Activated B cell treated with CpG ODN at 0.5 μM for 24 hours (primary cell): ENCODE measurements around the gene EIF5B. TPM values are rescaled to one million over a fixed set of nuclear protein-coding genes. Genes with fewer than 3 reads are reported as not detected.
A peak's percentile ranks its signal among the peaks of the same experiment; 100 is the strongest.

ENCODE experiments used
- ATAC-seq: fragments of 200-7000 bp; cut with Tn5 transposase; one replicate; pipeline ENCODE4 v1.10.0; 2021; ENCODE audit warnings: low read depth, mild to moderate bottlenecking, moderate library complexity
- CTCF ChIA-PET: fragments of 350-600 bp; sonication (Branson Sonifier 250); formaldehyde crosslinking; loops from one replicate; lab custom pipeline; 2021; ENCODE audit warnings: antibody characterized with exemption; lab: Charles Lee
- POLR2A ChIA-PET: fragments of 350-600 bp; sonication (Branson Sonifier 250); formaldehyde crosslinking; loops from one replicate; lab custom pipeline; 2021; ENCODE audit warnings: antibody characterized with exemption; lab: Charles Lee
- DNase-seq: peaks from one replicate; pipeline ENCODE4 v3.0.0; 2022
- H3K27ac Mint-ChIP-seq: one replicate; pipeline ENCODE4 v1.8.0; 2020; ENCODE audit warnings: mixed read lengths
- H3K27me3 Mint-ChIP-seq: one replicate; pipeline ENCODE4 v1.8.0; 2021; ENCODE audit warnings: mixed read lengths
- H3K36me3 Mint-ChIP-seq: one replicate; pipeline ENCODE4 v1.8.0; 2021; ENCODE audit warnings: low read depth, mixed read lengths
- H3K4me1 Mint-ChIP-seq: one replicate; pipeline ENCODE4 v1.8.0; 2021; ENCODE audit warnings: mixed read lengths
- H3K4me3 Mint-ChIP-seq: one replicate; pipeline ENCODE4 v1.8.0; 2020; ENCODE audit warnings: mild to moderate bottlenecking, mixed read lengths
- H3K9me3 Mint-ChIP-seq: one replicate; pipeline ENCODE4 v1.8.0; 2020; ENCODE audit warnings: mixed read lengths
- CTCF ChIP-seq: fragments of 200-600 bp; IDR thresholded peaks from one replicate; pipeline ENCODE4 v1.8.0; 2022; ENCODE audit warnings: antibody characterized with exemption, mild to moderate bottlenecking
- intact Hi-C: fragments of 100-400 bp; cut with micrococcal nuclease; formaldehyde crosslinking; loops from one replicate; pipeline ENCODE4 v1.15.1; 2024
- total RNA-seq: library from RNA; stranded (reverse); gene quantifications from 2 replicates; pipeline ENCODE4 v1.2.3, GENCODE V29; 2022

The EIF5B gene
- total RNA-seq, 1 donor from 2014 or later = 55.0 TPM

- ChIA-PET POLR2A (no interaction called here), CTCF (no interaction called here)
Measured at GRCh38 chr2:99325384-99325783, 11.8 kb upstream of the EIF5B start.

GRCh38 chr2:99335911-99336803 is 1.0 kb upstream of the EIF5B start, which contains the start of gene TXNDC9:
TSS of gene TXNDC9 (minus strand) at chr2:99336333. CDS start at chr2:99333210, 3,123 bp downstream.
- ChIA-PET CTCF (interaction anchor here (0.9 to 2.9 kb wide), 3 partner anchors 154 to 195 kb away, joined by 3 to 18 read pairs (median 3); partner anchors contain the start of gene REV1), POLR2A (interaction anchor here (0.6 to 3.6 kb wide), 14 partner anchors 149 to 1690 kb away, joined by 3 to 37 read pairs (median 4); partner anchors contain the start of genes C2orf15, COX5B, LIPT1 and MITD1)
- Mint-ChIP-seq H3K9me3 (no peaks in the 10 kb centered on the region), H3K36me3 (peaks cover 20% of the 10 kb centered on the region), H3K27ac (no peak within 1 kb of the TSS), H3K27me3 (no peaks in the 10 kb centered on the region), H3K4me3 (no peak within 1 kb of the TSS), H3K4me1 (peaks cover 24% of the 10 kb centered on the region)
- intact Hi-C loops = loop anchor here (1.0 to 5.0 kb wide), 10 partner anchors 155 to 1917 kb away; partner anchors contain the start of genes AFF3, C2orf15, CNOT11 and COA5
- DNase-seq (peak; percentile 96), ATAC-seq (peak; percentile 71)
- no peak for TF ChIP-seq CTCF

More at GRCh38 chr2:99325384-99325783, 11.8 kb upstream of the EIF5B start:
- intact Hi-C loops = no loop called here
- ATAC-seq (no peak), DNase-seq (no peak)
- no peaks in the 10 kb centered on the region for H3K9me3 Mint-ChIP-seq
- H3K4me3 Mint-ChIP-seq = no peak overlapping the region
- no peak overlapping the region for H3K27ac Mint-ChIP-seq
- no peaks in the 10 kb centered on the region for H3K27me3 Mint-ChIP-seq
- H3K4me1 Mint-ChIP-seq = no peaks in the 10 kb centered on the region
- no peak for TF ChIP-seq CTCF
- H3K36me3 Mint-ChIP-seq = peaks cover 75% of the 10 kb centered on the region

GRCh38 chr2:99336804-99337112 is 431 bp upstream of the EIF5B start:
- Mint-ChIP-seq H3K4me1 (peaks cover 25% of the 10 kb centered on the region), H3K4me3 (no peak overlapping the region)

GRCh38 chr2:99338029-99338585 is 918 bp downstream of the EIF5B start:
- POLR2A ChIA-PET = interaction anchor here (1.1 to 3.6 kb wide), 6 partner anchors 10 to 197 kb away, joined by 5 to 37 read pairs (median 19); partner anchors contain the start of genes C2orf15, LIPT1, MITD1 and MRPL30
- CTCF ChIA-PET = interaction anchor here (2.9 kb wide), 1 partner anchor 152 kb away, joined by 18 read pairs; the partner anchor contains the start of gene REV1

More at GRCh38 chr2:99336804-99337112, 431 bp upstream of the EIF5B start:
- ChIA-PET POLR2A (interaction anchor here (0.6 to 3.6 kb wide), 11 partner anchors 148 to 1690 kb away, joined by 3 to 37 read pairs (median 5); partner anchors contain the start of genes C2orf15, COX5B, LIPT1 and MITD1), CTCF (interaction anchor here (0.9 to 2.9 kb wide), 3 partner anchors 153 to 196 kb away, joined by 3 to 18 read pairs (median 3); partner anchors contain the start of gene REV1)
- intact Hi-C loops = loop anchor here (1.0 to 5.0 kb wide), 14 partner anchors 10 to 1916 kb away; partner anchors contain the start of genes AFF3, C2orf15, CNOT11 and COA5
- ATAC-seq = peak; percentile 6
- Mint-ChIP-seq H3K9me3 (no peaks in the 10 kb centered on the region), H3K36me3 (peaks cover 17% of the 10 kb centered on the region), H3K27me3 (no peaks in the 10 kb centered on the region), H3K27ac (no peak overlapping the region)
- TF ChIP-seq CTCF = no peak
- no peak for DNase-seq

More at GRCh38 chr2:99338029-99338585, 918 bp downstream of the EIF5B start:
- DNase-seq (no peak), ATAC-seq (no peak)
- TF ChIP-seq CTCF = no peak
- H3K36me3 Mint-ChIP-seq = peaks cover 6% of the 10 kb centered on the region
- H3K27me3 Mint-ChIP-seq = no peaks in the 10 kb centered on the region
- no peak overlapping the region for H3K27ac Mint-ChIP-seq
- H3K9me3 Mint-ChIP-seq = no peaks in the 10 kb centered on the region
- no peak overlapping the region for H3K4me3 Mint-ChIP-seq
- H3K4me1 Mint-ChIP-seq = peaks cover 29% of the 10 kb centered on the region
- intact Hi-C loops = loop anchor here (5.0 kb wide), 3 partner anchors 804 to 924 kb away; partner anchors contain the start of gene AFF3
